H1 (cell line): Measurements from ENCODE around the gene KLHL26.

Experiments
- EZH2 ChIP-seq: fragments of 200-600 bp; sonication (generic); IDR thresholded peaks from 2 replicates; pipeline ENCODE4 v1.7.1; 2012; ENCODE audit warnings: low read depth, mild to moderate bottlenecking, moderate library complexity, low read length, inconsistent platforms; ENCODE audit not compliant: severe bottlenecking
- SP1 ChIP-seq: IDR thresholded peaks from 2 replicates; pipeline ENCODE4 v1.6.1; 2011; ENCODE audit warnings: low read depth, low read length

- TF ChIP-seq SP1 (no peak), EZH2 (no peak)
Measured at GRCh38 chr19:18609717-18610051, 27.1 kb upstream of the KLHL26 start.
